CD4-positive, alpha-beta T cell treated with Interleukin-15 for 1 hour (primary cell): ENCODE measurements around the gene SLC1A6.
"Not testable (repeated sequence)": the region's sequence is repeated elsewhere in the genome, so short reads cannot be mapped to it uniquely, and the experiment has no call there.

Experiments used
- DNase-seq: peaks from one replicate; pipeline ENCODE4 v3.0.0-alpha.2; 2020

SLC1A6 gene

DNA sequence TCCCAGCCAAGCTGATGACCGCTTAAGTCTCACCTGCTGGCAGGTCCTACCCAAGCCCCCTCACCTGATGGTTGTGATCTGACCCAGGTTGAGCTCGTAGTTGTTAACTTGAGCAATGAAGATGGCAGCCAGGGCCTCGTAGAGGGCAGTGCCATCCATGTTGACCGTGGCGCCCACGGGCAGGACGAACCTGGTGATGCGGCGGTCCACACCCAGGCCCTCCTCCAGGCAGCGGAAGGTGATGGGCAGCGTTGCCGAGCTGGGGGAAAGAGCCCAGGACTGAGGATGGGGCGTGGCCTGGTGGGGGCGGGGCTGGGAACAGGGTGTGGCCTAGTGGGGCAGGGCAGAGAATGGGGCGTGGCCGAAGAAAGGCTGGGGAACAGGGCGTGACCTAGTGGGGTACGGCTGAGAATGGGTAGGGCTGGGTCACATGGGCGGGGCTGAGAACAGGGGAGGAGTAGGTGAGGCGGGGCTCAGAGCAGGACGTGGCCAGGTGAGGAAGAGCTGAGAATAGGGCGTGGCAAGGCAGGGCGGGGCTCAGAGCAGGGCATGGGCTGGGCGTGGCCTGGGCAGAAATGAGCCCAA, 25.5 kb downstream of the SLC1A6 start:
- DNase-seq: no peak

DNA sequence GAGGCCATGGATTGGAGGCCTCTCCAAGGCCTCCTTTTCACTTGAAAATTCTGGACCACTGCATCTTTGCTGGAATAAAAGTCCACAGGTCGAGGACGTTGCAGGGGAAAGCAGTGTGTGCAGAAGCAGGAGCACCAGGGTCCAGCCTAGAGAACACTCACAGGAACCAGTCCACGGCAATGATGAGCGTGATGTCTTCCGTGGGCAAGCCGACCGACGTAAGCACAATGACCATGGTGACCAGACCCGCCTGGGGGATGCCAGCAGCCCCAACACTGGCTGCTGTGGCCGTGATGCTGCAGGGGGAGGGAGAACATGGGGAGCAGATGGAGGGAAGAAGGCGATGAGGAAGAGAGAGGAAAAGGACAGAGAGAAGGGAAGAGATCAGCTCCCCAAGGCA, 26.9 kb downstream of the SLC1A6 start:
- DNase-seq: no peak

DNA sequence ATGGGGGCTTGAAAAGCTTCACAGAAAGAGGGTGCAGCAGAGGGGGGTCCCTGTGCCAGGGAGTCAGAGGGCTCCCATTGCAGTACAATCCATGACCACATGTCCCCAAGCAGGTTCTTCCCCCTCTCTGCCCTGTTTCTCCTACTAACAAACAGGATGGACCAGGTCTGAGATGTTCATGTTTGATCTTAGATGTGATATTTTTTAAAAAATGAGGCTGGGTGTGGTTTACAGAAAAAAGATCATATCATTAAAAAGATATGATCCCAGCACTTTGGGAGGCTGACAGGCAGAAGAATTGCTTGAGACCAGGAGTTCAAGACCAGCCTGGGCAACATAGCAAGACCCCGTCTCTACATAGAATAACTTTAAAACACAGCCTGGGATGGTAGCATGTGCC, 29.2 kb downstream of the SLC1A6 start:
- no peak for DNase-seq

DNA sequence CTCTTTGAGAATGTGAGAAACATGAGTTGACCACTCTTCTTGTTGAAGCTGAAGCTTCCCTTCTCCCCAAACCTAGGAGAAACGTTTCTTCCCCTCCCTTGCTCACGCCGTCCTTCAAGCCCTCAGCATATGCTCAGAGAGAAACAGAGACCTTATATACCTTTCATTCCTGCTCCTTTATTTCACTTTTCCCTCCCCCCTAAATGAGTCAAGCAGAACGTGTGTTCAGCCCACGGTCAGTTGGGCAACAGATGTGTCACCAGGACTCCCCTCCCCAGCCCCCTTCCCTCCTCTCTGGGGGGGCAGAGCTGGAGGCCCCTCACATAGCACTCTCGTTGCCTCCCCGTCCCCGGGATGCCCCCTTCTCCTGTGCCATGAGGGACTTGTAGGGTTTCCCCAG, 29.8 kb downstream of the SLC1A6 start:
- no peak for DNase-seq

DNA sequence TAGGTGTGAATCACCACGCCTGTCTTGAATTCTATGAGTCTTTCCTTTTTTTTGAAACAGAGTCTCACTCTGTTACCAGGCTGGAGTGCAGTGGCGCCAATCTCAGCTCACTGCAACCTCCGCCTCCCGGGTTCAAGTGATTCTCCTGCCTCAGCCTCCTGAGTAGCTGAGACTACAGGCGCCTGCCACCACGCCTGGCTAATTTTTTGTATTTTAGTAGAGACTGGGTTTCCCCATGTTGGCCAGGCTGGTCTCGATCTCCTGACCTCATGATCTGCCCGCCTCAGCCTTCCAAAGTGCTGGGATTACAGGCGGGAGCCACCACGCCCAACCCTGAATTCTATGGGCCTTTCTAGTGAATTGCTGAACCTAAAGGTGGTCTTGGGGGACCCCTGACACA, 30.3 kb downstream of the SLC1A6 start:
- DNase-seq: not testable (repeated sequence)

DNA sequence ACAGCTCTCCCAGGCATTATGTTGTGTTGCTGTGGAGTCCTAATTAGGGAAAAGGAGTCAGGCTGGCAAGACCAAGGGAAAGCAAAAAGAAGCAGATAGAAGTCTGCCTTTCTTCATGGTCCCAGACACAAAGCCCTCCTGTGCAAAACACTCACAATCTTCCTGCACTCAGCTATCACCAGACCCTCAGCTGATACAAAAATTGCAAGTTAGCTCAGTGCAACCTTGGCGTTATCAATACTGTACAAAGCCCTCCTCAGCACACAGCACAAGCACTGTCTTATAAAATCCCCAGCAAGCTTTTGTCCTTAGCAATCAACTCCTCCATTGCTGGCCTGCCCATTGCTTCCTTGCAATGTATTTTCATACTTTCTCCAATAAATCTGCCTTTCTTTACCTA, 35.2 kb downstream of the SLC1A6 start:
- no peak for DNase-seq

DNA sequence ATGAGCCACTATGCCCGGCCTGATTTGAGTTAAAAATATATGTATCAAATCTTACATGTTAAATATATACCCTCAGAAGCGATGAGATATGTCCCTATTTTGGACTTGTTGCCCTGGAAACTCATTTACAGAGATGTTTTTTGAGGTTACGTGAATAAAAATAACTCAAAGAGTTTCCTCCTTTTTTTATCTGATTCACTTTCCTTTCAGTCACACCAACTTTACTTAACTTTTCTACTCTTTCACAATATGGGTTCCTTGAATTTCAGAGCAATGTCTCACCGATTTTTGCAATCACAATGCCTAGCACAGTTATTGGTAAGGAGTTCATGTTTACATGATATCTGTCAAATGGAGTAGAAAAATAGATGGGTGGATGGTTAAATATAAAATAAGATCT, 36.1 kb downstream of the SLC1A6 start:
- DNase-seq: no peak

DNA sequence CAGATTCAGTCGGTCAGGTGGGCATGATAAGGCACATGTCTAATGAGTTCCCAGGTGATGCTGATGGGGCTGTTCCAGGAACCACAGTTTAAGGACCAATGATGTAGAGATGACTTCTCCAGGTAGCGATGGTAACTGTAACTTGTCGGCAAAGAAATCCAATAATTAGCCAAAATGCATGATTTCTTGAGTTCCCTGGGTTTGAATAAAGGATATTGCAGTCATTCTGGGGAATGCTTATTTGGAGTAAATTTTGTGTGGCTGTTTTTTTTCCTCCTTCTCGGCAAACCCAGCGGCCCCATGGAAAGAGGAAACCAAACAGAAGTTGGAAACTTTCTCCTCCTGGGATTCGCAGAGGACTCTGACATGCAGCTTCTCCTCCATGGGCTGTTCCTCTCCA, 38.5 kb downstream of the SLC1A6 start, which contains the start of gene OR7C2:
Gene OR7C2, plus strand, starts transcription at position 301 of the 400 bp plus-strand sequence. Its CDS starts 0 bp downstream, at position 301.
- DNase-seq: no peak

DNA sequence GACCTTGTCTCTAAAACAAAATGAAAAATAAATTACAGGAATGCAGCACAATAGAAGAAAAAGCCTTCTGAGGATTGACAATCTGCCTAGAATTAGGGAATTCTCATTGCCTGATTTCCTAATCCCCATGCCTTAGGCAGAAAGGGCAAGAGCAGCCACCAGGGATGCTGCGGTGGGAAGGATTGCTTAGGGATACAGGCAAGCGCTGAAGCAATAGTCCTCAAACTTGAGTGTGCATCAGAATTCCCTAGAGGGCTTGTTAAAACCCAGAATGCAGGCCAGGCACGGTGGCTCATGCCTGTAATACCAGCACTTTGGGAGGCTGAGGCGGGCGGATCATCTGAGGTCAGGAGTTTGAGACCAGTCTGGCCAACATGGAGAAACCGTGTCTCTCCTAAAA, 39.4 kb downstream of the SLC1A6 start:
- no peak for DNase-seq

DNA sequence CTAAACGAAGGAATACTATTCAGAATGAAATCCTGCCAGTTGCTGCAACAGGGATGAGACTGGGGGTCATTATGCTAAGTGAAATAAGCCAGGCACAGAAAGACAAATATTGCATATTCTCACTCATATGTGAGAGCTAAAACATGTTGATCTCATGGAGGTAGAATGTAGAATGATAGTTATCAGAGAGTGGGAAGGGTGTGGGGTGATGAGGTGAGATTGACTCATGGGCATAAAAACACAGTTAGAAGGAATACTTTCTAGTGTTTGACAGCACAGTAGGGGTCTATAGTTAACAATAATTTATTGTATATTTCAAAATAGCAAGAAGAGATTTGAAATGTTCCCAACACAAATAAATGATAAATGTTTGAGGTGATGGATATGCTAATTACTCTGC, 46.2 kb downstream of the SLC1A6 start:
- no peak for DNase-seq

DNA sequence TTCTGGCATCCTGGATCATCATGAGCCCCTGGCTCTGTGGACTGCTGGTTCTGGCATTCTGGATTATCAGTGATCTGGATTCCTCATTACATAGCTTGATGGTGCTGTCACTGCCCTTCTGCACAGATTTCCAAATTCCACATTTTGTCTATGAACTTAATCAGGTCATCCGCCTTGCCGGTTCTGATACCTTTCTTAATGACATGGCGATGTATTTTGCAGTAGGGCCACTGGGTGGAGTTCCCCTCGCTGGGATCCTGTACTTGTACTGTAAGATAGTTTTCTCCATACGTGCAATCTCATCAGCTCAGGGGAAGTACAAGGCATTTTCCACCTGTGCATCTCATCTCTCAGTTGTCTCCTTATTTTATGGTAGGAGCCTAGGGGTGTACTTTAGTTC, 62.8 kb downstream of the SLC1A6 start:
- no peak for DNase-seq

DNA sequence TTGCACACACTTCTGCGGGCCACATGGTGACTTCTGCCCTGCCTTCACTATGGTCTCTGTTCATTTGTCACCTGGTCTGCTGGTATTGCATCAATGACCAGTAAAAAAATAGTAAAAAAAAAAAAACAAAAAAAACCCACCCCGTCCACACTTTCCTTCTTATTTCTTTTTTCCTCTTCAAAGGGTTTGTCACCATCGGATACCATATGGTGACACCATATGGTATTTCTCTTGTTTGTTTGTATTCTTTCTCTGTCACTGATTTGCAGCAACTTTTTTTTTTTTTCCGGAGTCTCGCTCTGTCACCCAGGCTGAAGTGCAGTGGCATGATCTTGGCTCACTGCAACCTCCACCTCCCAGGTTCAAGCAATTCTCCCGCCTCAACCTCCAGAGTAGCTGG, 64.5 kb downstream of the SLC1A6 start:
- no peak for DNase-seq

DNA sequence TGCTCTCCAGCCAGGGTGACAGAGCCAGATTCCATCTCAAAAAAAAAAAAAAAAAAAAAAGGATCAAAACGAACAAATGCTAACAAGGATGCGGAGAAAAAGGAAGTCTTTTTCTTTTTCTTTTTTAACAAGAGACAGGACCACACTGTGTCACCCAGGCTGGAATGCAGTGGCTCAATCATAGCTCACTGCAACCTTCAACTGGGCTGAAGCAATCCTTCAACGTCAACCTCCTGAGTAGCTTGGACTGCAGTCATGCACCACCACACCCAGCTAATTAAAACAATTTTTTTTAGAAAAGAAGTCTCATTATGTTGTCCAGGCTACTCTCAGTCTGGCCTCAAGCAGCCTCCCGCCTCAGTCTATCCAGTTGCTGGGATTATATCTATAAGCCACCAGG, 73.0 kb downstream of the SLC1A6 start:
- no peak for DNase-seq

DNA sequence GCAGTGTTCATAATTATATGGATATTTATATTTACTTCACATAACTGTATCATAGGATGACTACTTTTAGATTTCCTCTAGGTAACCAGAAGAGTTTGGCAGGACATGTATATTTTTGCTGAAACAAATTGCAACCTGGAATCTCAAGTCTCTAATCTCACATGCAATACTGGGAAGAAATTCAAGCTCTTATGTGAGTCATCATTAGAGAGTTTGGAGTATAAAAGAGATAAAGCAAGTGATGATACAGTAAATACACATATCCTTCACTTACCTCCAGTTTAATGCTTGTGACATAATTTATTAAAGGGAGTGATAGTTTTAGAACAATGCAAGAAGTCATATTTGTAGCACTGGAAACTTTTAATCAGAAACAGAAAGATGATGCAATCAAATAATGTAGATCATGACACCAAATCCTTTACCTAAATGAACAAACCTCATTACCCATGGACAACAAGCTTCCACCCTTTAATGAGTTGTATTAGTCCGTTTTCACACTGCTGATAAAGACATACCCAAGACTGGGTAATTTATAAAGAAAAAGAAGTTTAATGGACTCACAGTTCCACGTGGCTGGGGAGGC, 77.9 kb downstream of the SLC1A6 start:
- DNase-seq: no peak
